ENCODE measurements around the gene COL7A1.

DNA sequence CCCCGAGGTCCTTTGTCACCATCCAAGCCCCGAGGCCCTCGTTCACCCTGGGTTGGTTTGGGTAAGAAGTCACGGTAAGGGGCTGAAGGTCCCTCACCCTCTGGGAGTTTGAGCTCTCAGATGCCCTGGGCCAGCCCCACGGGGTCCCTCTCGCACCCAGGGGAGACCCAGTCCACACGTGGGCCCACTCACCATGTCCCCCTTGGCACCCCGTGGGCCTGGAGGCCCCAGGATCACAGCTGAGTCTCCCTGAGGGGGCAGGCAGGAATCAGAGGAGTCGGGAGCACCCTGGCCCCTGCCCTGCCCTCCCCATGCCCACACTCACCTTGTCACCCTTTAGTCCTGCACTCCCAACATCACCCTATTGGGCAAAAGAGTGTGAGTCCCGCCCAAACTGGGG, 25.7 kb downstream of the COL7A1 start:
- TF ChIP-seq ZNF274 (IDR thresholded peaks at IDR 0.05; ENCODE audit: low read depth, low read length) (no peak), YY1 (IDR thresholded peaks at IDR 0.05; ENCODE audit: insufficient read depth, insufficient read length) (no peak), SUZ12 (IDR thresholded peaks at IDR 0.05; ENCODE audit: extremely low read depth, insufficient read depth, insufficient read length) (no peak)
